B cell (primary cell): ENCODE measurements around the gene RIC1. TPM values are rescaled to one million over a fixed set of nuclear protein-coding genes. Genes with fewer than 3 reads are reported as not detected.

Experiments
- ATAC-seq: fragments of 200-7000 bp; cut with Tn5 transposase; one replicate; pipeline ENCODE4 v1.10.0; 2021; ENCODE audit warnings: low read depth, mild to moderate bottlenecking, moderate number of reproducible peaks, moderate library complexity
- CTCF ChIA-PET: fragments of 350-600 bp; sonication (Branson Sonifier 250); formaldehyde crosslinking; loops from one replicate; lab custom pipeline; 2021; ENCODE audit warnings: antibody characterized with exemption, inconsistent platforms; lab: Charles Lee
- POLR2A ChIA-PET: fragments of 350-600 bp; sonication (Branson Sonifier 250); formaldehyde crosslinking; loops from one replicate; lab custom pipeline; 2021; ENCODE audit warnings: antibody characterized with exemption; lab: Charles Lee
- DNase-seq: peaks from one replicate; pipeline ENCODE4 v3.0.0; 2013
- H2AFZ ChIP-seq: 2 replicates; pipeline ENCODE4 v1.6.1; 2012; ENCODE audit warnings: mild to moderate bottlenecking, low read depth, low read length; ENCODE audit not compliant: insufficient read depth, poor library complexity, severe bottlenecking
- H3K27ac ChIP-seq, 2 donors: 1 replicate in 1 of 2; 2 replicates in 1 of 2; pipeline ENCODE4 v1.5.1; 2012 to 2013; ENCODE audit warnings: low read length in 2 of 2, mild to moderate bottlenecking in 2 of 2, moderate library complexity in 1 of 2
- H3K27me3 ChIP-seq, 4 experiments: fragments of 200-600 bp in 1 of 4; sonication (generic) in 1 of 4; replicated peaks in 1 of 4; 1 replicate in 2 of 4; 2 replicates in 2 of 4; pipeline versions ENCODE4 v1.6.1 to v1.7.0; 2013 to 2016; ENCODE audit warnings: low read length in 3 of 4, mild to moderate bottlenecking in 2 of 4, mixed read lengths in 1 of 4, moderate library complexity in 1 of 4; ENCODE audit not compliant: insufficient read depth in 4 of 4, control insufficient read depth in 3 of 4; ENCODE audit errors: control extremely low read depth in 1 of 4
- H3K36me3 ChIP-seq, 2 experiments: replicated peaks in 1 of 2; 1 replicate in 1 of 2; 2 replicates in 1 of 2; pipeline versions ENCODE4 v1.6.1 to v1.7.1; 2013; ENCODE audit warnings: low read length in 1 of 2; ENCODE audit not compliant: insufficient read depth in 2 of 2, control insufficient read depth in 1 of 2; ENCODE audit errors: control extremely low read depth in 1 of 2, extremely low read depth in 1 of 2
- H3K4me1 ChIP-seq, 2 donors: fragments of 200-600 bp in 1 of 2; sonication (generic) in 1 of 2; 1 replicate in 1 of 2; 2 replicates in 1 of 2; pipeline versions ENCODE4 v1.5.1 to v1.6.1; 2013 to 2017; ENCODE audit warnings: low read length in 2 of 2; ENCODE audit not compliant: control insufficient read depth in 2 of 2, insufficient read depth in 2 of 2
- H3K4me2 ChIP-seq: replicated peaks from 2 replicates; pipeline ENCODE3; 2012; ENCODE audit warnings: mild to moderate bottlenecking, low read depth, low read length; ENCODE audit not compliant: poor library complexity, severe bottlenecking
- H3K4me3 ChIP-seq, 5 experiments: fragments of 200-600 bp in 1 of 5; sonication (generic) in 1 of 5; 1 replicate in 3 of 5; 2 replicates in 2 of 5; pipeline versions ENCODE4 v1.5.1 to v1.7.0; 2011 to 2016; ENCODE audit warnings: low read length in 4 of 5, mild to moderate bottlenecking in 4 of 5, low read depth in 2 of 5, control low read depth in 1 of 5, moderate library complexity in 1 of 5; ENCODE audit not compliant: insufficient read depth in 1 of 5; ENCODE audit errors: control extremely low read depth in 1 of 5, extremely low read depth in 1 of 5
- H3K79me2 ChIP-seq: fragments of 200-600 bp; sonication (generic); one replicate; pipeline ENCODE4 v1.6.0; 2016; ENCODE audit warnings: low read length; ENCODE audit not compliant: control insufficient read depth, insufficient read depth
- H3K9ac ChIP-seq: fragments of 200-600 bp; sonication (generic); 2 replicates; pipeline ENCODE4 v1.6.1; 2017; ENCODE audit warnings: mild to moderate bottlenecking, low read length, moderate library complexity
- H3K9me3 ChIP-seq, 3 donors: one replicate each; pipeline versions ENCODE4 v1.6.1 to v1.7.1; 2013; ENCODE audit warnings: low read length in 2 of 3; ENCODE audit not compliant: control insufficient read depth in 2 of 3, insufficient read depth in 1 of 3; ENCODE audit errors: control extremely low read depth in 1 of 3
- H4K20me1 ChIP-seq: 2 replicates; pipeline ENCODE4 v1.6.0; 2012; ENCODE audit warnings: mild to moderate bottlenecking, low read length; ENCODE audit not compliant: insufficient read depth, control insufficient read depth, poor library complexity, severe bottlenecking
- H3K27ac Mint-ChIP-seq: one replicate; pipeline ENCODE4 v1.8.0; 2021; ENCODE audit warnings: mixed read lengths
- H3K27me3 Mint-ChIP-seq: one replicate; pipeline ENCODE4 v1.8.0; 2021; ENCODE audit warnings: mixed read lengths
- H3K4me1 Mint-ChIP-seq: one replicate; pipeline ENCODE4 v1.8.0; 2021; ENCODE audit warnings: mixed read lengths
- H3K4me3 Mint-ChIP-seq: one replicate; pipeline ENCODE4 v1.8.0; 2021; ENCODE audit warnings: mixed read lengths
- H3K9me3 Mint-ChIP-seq: one replicate; pipeline ENCODE4 v1.8.0; 2022; ENCODE audit warnings: mixed read lengths; ENCODE audit not compliant: insufficient read depth
- EZH2 ChIP-seq: IDR thresholded peaks from 2 replicates; pipeline ENCODE4 v1.6.1; 2012; ENCODE audit warnings: borderline replicate concordance, low read depth, mild to moderate bottlenecking, moderate library complexity, low read length; ENCODE audit not compliant: insufficient read depth, poor library complexity, severe bottlenecking
- WGBS: methylation state at CpG from one replicate; pipeline ENCODE4 v1.1.5; 2013; ENCODE audit warnings: missing lambda C conversion rate; ENCODE audit not compliant: insufficient coverage; 5-methylcytosine and 5-hydroxymethylcytosine counted together
- intact Hi-C: fragments of 100-400 bp; cut with micrococcal nuclease; formaldehyde crosslinking; loops from one replicate; pipeline ENCODE4 v1.10.0; 2022
- polyA plus RNA-seq: library from polyadenylated mRNA; depleted of rRNA; stranded (reverse); fragments of >200 nt; gene quantifications from 2 replicates; pipeline ENCODE4 v1.2.3, GENCODE V29; 2012
- total RNA-seq, 2 donors: library from RNA; stranded (reverse); fragments of 120-200 nt in 1 of 2; gene quantifications; 1 replicate in 1 of 2; 2 replicates in 1 of 2; pipeline versions ENCODE4 v1.2.3 to v1.2.4, GENCODE V29; 2013 to 2022
- TF ChIP-seq, protein P1 (sequence below): fragments of 200-600 bp; IDR thresholded peaks from one replicate; pipeline ENCODE4 v1.8.0; 2022; ENCODE audit warnings: antibody characterized with exemption, mild to moderate bottlenecking

Gene RIC1
- total and polyA plus RNA-seq, 2 donors (not counting 1 experiment from before 2014, with no cell fraction given): 20.7 to 58.8 TPM

DNA sequence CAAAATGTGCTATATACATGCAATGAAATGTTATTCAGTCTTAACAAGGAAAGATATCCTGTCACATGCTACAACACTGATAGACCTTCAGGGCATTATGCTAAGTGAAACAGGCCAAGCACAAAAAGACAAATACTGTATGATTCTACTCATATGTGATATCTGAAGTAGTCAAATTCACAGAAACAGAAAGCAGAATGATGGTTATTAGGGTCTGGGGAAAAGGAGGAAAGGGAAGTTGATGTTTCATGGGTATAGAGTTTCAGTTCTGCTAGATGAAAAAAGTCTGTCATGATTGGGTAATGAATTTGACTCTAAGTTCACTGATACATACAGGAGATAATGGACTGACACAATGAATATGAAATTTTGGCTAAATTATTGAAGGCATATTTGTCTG lies 11.2 kb upstream of the RIC1 start:
- H3K27ac ChIP-seq: peak overlapping the region; percentile 67 to 74
- H3K4me2 ChIP-seq: peak overlapping the region; percentile 50
- Mint-ChIP-seq H3K27ac (peak overlapping the region; percentile 54), H3K4me3 (peak overlapping the region; percentile 59), H3K4me1 (peaks cover 42% of the 10 kb centered on the region), H3K9me3 (no peaks in the 10 kb centered on the region), H3K27me3 (no peaks in the 10 kb centered on the region)
- intact Hi-C loops: loop anchor here (1.0 kb wide), 3 partner anchors 9 to 17 kb away; no protein-coding TSS in a partner anchor
- peaks cover 70% of the 10 kb centered on the region for H3K79me2 ChIP-seq
- ChIA-PET CTCF (no interaction called here), POLR2A (no interaction called here)
- H3K9me3 ChIP-seq: no peaks in the 10 kb centered on the region
- no peaks in the 10 kb centered on the region for H3K27me3 ChIP-seq
- peaks cover 22% of the 10 kb centered on the region for H4K20me1 ChIP-seq
- no peak overlapping the region for H2AFZ ChIP-seq
- H3K36me3 ChIP-seq: peaks cover 1 to 7% of the 10 kb centered on the region in 2 experiments
- H3K4me1 ChIP-seq: peaks cover 26 to 32% of the 10 kb centered on the region in 2 donors
- ATAC-seq: peak; percentile 99
- H3K9ac ChIP-seq: peak overlapping the region; percentile 12
- H3K4me3 ChIP-seq: peak overlapping the region in 1 of 5 experiments; percentile 40
- TF ChIP-seq, protein P1, sequence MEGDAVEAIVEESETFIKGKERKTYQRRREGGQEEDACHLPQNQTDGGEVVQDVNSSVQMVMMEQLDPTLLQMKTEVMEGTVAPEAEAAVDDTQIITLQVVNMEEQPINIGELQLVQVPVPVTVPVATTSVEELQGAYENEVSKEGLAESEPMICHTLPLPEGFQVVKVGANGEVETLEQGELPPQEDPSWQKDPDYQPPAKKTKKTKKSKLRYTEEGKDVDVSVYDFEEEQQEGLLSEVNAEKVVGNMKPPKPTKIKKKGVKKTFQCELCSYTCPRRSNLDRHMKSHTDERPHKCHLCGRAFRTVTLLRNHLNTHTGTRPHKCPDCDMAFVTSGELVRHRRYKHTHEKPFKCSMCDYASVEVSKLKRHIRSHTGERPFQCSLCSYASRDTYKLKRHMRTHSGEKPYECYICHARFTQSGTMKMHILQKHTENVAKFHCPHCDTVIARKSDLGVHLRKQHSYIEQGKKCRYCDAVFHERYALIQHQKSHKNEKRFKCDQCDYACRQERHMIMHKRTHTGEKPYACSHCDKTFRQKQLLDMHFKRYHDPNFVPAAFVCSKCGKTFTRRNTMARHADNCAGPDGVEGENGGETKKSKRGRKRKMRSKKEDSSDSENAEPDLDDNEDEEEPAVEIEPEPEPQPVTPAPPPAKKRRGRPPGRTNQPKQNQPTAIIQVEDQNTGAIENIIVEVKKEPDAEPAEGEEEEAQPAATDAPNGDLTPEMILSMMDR: no peak
- no peak for TF ChIP-seq EZH2
- DNase-seq: peak; percentile 81

DNA sequence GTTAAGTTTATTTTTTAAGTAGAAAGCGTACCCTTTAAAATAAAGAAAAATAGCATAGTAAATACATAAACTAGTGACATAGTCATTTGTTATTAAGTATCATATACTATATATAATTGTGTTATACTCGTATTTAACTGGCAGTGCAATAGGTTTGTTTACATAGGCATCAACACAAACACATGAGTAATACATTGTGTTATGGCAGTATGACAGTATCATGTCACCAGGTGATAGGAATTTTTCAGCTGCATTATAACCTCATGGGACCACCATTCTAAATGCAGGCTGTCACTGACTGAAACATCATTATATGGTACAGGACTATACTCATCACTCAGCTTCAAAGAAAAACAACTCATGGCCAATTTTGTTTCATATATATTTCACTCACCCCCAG lies 8.4 kb upstream of the RIC1 start:
- WGBS: no CpG with 5 or more reads among the region's 2 CpGs
- CTCF ChIA-PET: interaction anchor here (0.6 kb wide), 1 partner anchor 829 kb away, joined by 3 read pairs; no protein-coding TSS in a partner anchor
- Histone ChIP-seq H2AFZ (no peak overlapping the region), H3K9me3 (no peaks in the 10 kb centered on the region), H3K27ac (peak overlapping the region in 1 of 2 donors; percentile 39), H3K4me2 (no peak overlapping the region), H3K4me3 (no peak overlapping the region), H3K27me3 (no peaks in the 10 kb centered on the region), H3K79me2 (peaks cover 71% of the 10 kb centered on the region), H3K4me1 (peaks cover 51 to 56% of the 10 kb centered on the region in 2 donors), H3K36me3 (peaks cover 1 to 27% of the 10 kb centered on the region in 2 experiments), H4K20me1 (peaks cover 31% of the 10 kb centered on the region), H3K9ac (no peak overlapping the region)
- peaks cover 50% of the 10 kb centered on the region for H3K4me1 Mint-ChIP-seq
- intact Hi-C loops: loop anchor here (10.0 kb wide), 1 partner anchor 54 kb away; no protein-coding TSS in a partner anchor
- POLR2A ChIA-PET: interaction anchor here (0.6 kb wide), 1 partner anchor 172 kb away, joined by 3 read pairs; no protein-coding TSS in a partner anchor
- no peaks in the 10 kb centered on the region for H3K27me3 Mint-ChIP-seq
- DNase-seq (no peak), ATAC-seq (no peak)
- H3K27ac Mint-ChIP-seq: no peak overlapping the region
- TF ChIP-seq, protein P1: no peak
- no peak for TF ChIP-seq EZH2
- no peaks in the 10 kb centered on the region for H3K9me3 Mint-ChIP-seq
- no peak overlapping the region for H3K4me3 Mint-ChIP-seq
